ENCODE measurements around the gene NLRC4.
"Not testable (repeated sequence)": the region's sequence is repeated elsewhere in the genome, so short reads cannot be mapped to it uniquely, and the experiment has no call there.

NLRC4 gene

GRCh38 chr2:32246911-32247310 is 17.8 kb downstream of the NLRC4 start:
- no peak for DNase-seq

- no peak for DNase-seq
These were observed 22.4 kb downstream of the NLRC4 start for GRCh38 chr2:32242331-32242730.

- DNase-seq: no peak
These were observed 26.7 kb downstream of the NLRC4 start for GRCh38 chr2:32237996-32238395.

- DNase-seq: no peak
These were observed 27.2 kb downstream of the NLRC4 start for GRCh38 chr2:32237488-32237887.

DNA sequence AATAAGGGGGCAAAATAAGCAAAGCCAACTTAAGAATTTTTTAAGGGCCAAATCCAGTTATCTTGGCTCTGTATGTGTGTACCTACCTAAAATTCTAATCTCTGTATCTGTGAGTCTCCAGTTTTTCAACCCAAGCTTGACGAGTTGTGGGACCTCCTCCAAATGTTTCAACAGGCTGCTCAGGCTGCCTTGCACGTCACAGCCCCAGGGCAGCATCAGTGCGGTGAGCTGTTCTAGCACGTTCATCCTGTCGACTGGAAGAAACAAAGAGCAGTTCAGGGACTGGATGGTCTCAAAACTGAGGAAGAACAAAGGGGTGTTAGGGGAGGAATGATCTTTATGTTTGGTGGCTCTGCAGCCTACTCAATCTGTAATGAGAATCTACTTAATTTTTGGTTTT is 29.4 kb downstream of the NLRC4 start:
- DNase-seq: no peak

GRCh38 chr2:32231959-32232358 is 32.7 kb downstream of the NLRC4 start:
- DNase-seq: no peak

DNA sequence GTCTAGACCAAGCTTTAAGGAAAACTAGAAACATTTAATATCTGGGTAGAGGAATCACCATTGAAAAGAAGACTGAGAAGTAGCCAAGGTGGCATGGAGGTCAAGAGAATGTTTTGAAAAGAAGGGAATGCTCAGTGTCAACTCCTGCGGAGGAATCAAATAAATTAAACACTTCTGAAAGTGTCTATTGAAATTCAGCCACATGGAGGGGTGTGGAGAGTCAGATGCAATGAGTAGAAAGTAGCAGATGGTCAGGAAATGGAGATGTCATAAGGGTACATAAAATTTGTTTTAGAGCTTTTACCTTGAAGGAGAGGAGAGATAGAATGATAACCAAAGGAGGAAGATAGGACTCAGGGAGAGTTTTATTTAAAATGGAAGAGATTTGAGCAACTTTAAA is 35.1 kb downstream of the NLRC4 start:
- no peak for DNase-seq

DNA sequence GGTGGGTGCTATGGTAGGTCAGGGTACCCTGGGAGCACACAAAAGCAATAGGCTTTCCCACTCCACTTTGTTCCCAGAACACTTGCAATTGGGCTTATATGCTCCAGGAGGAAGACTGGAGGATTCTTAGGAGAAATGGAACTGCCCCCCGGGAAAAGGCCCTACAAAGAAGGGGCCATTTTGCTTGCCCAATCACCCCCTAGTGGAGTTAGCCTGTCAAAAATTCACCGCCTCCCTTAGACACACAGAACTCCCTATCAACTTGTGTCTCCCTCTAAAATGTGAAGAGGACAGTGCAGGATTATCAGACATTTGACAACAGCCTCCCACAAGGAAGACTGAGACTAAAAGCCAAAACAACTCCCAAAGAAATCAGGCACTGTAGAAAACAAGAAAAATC is 36.5 kb downstream of the NLRC4 start:
- no peak for DNase-seq

DNA sequence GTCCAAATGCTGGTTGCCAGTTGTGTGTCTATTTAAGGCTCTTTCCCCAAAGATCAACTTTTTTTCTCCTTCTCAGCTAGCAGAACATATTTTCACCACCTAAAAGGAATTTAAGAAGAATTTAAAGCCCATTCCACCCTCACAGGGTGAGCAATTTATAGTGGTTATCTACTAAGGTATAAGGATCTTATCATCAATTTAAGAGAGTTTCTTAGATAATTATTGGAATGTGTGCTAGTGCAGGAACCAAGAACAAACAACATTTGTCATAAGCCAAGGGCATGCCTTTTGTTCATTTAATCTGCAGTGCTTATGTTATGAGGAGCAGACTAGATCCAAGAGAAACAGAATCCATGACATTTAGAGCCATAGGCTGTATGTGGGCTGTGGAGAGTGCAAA is 37.2 kb downstream of the NLRC4 start:
- no peak for DNase-seq

DNA sequence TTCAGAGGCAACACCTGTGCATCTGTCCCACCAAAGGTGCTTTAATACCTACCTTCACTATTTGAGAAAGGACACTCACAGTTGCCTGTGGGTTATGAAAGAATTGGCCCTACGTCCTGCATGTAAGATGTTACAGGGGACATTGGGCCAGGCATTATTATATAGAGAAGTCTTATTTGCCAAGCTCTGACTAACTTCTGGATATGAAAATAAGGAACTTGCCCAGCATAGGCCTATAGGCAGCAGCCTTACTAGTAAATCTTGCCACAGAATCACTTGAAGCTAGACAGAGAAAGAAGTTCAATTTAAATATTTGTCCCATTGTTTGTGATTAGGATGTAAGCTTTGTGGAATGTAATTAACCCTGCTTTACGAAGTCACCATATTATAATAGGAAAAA is 41.7 kb downstream of the NLRC4 start:
- no peak for DNase-seq

DNA sequence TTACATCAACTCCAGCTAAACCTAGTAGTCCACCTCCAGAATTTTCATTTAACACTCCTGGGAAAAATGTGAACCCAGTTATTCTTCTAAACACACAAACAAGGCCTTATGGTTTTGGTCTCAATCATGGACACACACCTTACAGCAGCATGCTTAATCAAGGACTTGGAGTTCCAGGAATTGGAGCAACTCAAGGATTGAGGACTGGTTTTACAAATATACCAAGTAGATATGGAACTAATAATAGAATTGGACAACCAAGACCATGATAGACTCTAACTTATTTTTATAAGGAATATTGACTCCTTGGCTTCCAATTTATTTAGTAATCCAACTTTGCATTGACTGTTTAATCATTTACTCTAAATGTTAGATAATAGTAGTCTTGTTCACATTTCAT is 44.2 kb downstream of the NLRC4 start:
- no peak for DNase-seq

- DNase-seq: no peak
These were observed 52.4 kb downstream of the NLRC4 start for GRCh38 chr2:32212295-32212694.

DNA sequence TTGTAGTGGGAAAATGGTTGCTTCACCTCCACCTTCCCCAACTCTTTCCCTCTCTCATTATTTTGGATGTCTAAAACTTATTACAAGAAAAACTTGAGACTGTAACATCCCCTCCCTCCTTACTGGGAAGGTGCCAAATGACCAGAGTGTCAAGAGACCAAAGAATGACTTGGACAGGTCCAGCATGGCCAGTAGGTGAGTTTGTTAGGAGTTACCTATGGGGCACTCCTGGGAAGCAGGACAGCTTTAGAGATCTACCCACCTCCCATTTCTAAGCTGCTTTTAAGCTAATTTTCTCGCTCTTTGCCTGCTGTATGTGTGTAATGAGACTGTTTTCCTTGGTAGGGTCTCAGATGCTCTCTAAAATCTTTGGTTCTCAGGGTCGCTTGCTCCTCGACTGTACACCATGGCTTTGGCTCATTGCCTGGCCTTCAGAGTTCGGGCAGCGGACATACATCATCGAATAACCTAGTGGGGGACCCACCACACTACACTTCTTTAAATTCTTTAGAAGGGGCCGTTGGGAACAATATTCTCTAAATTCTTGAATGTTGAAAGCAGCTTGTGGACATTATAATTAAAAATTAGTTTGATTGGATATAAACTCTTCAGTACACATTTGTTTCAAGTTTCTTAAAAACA is 53.8 kb downstream of the NLRC4 start:
- no peak for DNase-seq

DNA sequence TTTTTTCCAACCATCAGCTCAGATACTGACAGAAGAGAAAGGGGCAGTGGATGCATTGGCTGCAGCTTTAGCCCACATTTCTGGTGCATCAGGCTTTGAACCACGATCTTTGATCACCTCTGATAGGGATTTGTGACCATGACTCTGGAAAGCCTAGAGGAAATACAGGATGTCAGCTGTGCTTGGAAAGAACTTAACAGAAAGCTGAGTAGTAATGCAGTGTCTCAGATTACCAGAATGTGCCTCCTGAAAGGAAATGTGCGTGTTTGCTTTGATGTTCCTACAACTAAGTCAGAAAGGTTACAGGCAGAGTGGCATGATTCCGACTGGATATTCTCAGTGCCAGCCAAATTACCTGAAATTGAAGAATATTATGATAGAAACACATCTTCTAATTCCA is 61.3 kb downstream of the NLRC4 start:
- DNase-seq: not testable (repeated sequence)

DNA sequence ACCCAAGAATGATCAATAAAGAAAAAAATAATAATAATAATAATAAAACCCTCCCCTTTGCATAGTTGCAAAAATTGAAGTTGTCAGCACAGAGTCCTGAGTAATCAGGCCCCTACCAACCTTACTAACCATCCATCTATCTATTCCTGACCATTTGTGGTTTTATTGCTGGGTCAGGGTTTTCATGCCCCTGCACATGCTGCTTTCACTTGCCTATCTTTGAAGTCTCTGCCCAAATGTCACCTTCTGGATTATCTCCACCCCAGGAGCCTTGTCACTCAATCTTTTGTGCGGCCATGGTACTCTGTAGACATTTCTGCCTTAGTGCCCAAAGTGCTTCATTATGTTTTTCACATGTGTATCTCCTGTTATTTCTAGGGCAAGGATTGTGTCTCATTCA is 63.9 kb downstream of the NLRC4 start:
- DNase-seq: no peak

DNA sequence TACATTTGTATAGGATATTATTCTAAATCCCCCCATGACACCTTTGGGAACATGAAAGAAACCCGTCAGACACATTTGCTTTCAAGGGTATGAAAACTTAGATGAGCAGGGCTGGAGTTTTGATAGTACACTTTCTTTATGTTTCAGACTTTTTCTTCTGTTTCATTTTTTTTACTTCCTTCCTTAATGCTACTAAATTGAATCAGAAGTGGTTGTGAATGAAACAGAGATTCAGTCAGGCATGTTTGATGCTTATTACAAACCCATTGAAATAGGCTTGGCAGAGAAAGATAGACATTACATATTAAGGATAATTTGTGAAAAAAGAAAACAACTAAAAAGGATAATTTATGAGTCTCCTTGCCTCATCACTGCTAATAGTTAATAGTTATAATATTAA is 72.3 kb downstream of the NLRC4 start:
- no peak for DNase-seq

DNA sequence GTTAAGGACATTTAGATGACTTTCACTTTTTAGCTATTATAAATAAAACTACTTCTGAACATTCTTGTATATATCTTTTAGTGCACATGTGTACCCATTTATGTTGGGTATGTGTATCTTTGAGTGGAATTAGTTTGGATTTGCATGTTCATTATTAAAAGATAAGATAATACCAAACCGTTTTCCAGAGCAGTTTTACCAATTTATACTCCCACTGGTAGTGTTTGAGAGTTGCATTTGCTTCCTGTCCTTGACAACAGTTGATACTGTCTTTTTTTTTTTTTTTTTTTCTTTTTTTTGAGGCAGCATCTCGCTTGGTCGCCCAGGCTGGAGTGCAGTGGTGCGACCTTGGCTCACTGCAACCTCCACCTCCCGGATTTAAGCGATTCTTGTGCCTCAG is 75.7 kb downstream of the NLRC4 start:
- DNase-seq: no peak

- no peak for DNase-seq
These were observed 82.0 kb downstream of the NLRC4 start for GRCh38 chr2:32182667-32183066.

Data from left hindlimb (tissue), 1 donor.